ENCODE measurements around the gene LAIR1.
A peak's percentile ranks its signal among the peaks of the same experiment; 100 is the strongest.
"Not testable (repeated sequence)": the region's sequence is repeated elsewhere in the genome, so short reads cannot be mapped to it uniquely, and the experiment has no call there.

LAIR1 gene

GRCh38 chr19:54341295-54341694, 23.4 kb downstream of the LAIR1 start:
- DNase-seq (ENCODE audit: low spot score): no peak

- DNase-seq (ENCODE audit: low spot score): no peak
Observed at GRCh38 chr19:54339646-54340358, 24.9 kb downstream of the LAIR1 start.

GRCh38 chr19:54338521-54338920, 26.2 kb downstream of the LAIR1 start:
- no peak for DNase-seq (ENCODE audit: low spot score)

GRCh38 chr19:54337858-54338230, 26.9 kb downstream of the LAIR1 start:
- no peak for DNase-seq (ENCODE audit: low spot score)

- no peak for DNase-seq (ENCODE audit: low spot score)
Observed at GRCh38 chr19:54336893-54337857, 27.6 kb downstream of the LAIR1 start.

GRCh38 chr19:54335979-54336892, 28.5 kb downstream of the LAIR1 start:
- DNase-seq (ENCODE audit: low spot score): no peak

- no peak for DNase-seq (ENCODE audit: low spot score)
Observed at GRCh38 chr19:54335164-54335563, 29.6 kb downstream of the LAIR1 start.

GRCh38 chr19:54333586-54334298, 31.0 kb downstream of the LAIR1 start:
- no peak for DNase-seq (ENCODE audit: low spot score)

GRCh38 chr19:54332149-54332548, 32.6 kb downstream of the LAIR1 start:
- no peak for DNase-seq (ENCODE audit: low spot score)

GRCh38 chr19:54331626-54332025, 33.1 kb downstream of the LAIR1 start:
- DNase-seq (ENCODE audit: low spot score): no peak

- DNase-seq (ENCODE audit: low spot score): no peak
Observed at GRCh38 chr19:54329476-54330165, 35.1 kb downstream of the LAIR1 start.

GRCh38 chr19:54328781-54329180, 36.0 kb downstream of the LAIR1 start:
- DNase-seq (ENCODE audit: low spot score): not testable (repeated sequence)

GRCh38 chr19:54325631-54326030, 39.1 kb downstream of the LAIR1 start:
- no peak for DNase-seq (ENCODE audit: low spot score)

- peak; percentile 45 for DNase-seq (ENCODE audit: low spot score)
Observed at GRCh38 chr19:54325194-54325621, 39.5 kb downstream of the LAIR1 start.

GRCh38 chr19:54324071-54324470, 40.7 kb downstream of the LAIR1 start:
- DNase-seq (ENCODE audit: low spot score): no peak

GRCh38 chr19:54322934-54323333, 41.8 kb downstream of the LAIR1 start:
- not testable (repeated sequence) for DNase-seq (ENCODE audit: low spot score)

GRCh38 chr19:54322295-54322694, 42.4 kb downstream of the LAIR1 start:
- not testable (repeated sequence) for DNase-seq (ENCODE audit: low spot score)

- DNase-seq (ENCODE audit: low spot score): no peak
Observed at GRCh38 chr19:54319892-54320670, 44.6 kb downstream of the LAIR1 start.

- no peak for DNase-seq (ENCODE audit: low spot score)
Observed at GRCh38 chr19:54319049-54319448, 45.7 kb downstream of the LAIR1 start.

- no peak for DNase-seq (ENCODE audit: low spot score)
Observed at GRCh38 chr19:54317965-54318240, 46.8 kb downstream of the LAIR1 start.

Measured in RKO (cell line).